ENCODE data around the gene PCDHA1.
"Not testable (repeated sequence)": the region's sequence is repeated elsewhere in the genome, so short reads cannot be mapped to it uniquely, and the experiment has no call there.

Gene PCDHA1

GRCh38 chr5:140808889-140809291, 22.9 kb downstream of the PCDHA1 start:
- DNase-seq = no peak

GRCh38 chr5:140821375-140822280, 35.7 kb downstream of the PCDHA1 start, which contains the start of gene PCDHA5:
PCDHA5 (plus strand) TSS chr5:140821613.
- peak; percentile 27 for DNase-seq

GRCh38 chr5:140822281-140822629, 36.3 kb downstream of the PCDHA1 start:
- no peak for DNase-seq

GRCh38 chr5:140822969-140823368, 37.0 kb downstream of the PCDHA1 start:
- not testable (repeated sequence) for DNase-seq

GRCh38 chr5:140823475-140823874, 37.5 kb downstream of the PCDHA1 start:
- DNase-seq = no peak

DNA sequence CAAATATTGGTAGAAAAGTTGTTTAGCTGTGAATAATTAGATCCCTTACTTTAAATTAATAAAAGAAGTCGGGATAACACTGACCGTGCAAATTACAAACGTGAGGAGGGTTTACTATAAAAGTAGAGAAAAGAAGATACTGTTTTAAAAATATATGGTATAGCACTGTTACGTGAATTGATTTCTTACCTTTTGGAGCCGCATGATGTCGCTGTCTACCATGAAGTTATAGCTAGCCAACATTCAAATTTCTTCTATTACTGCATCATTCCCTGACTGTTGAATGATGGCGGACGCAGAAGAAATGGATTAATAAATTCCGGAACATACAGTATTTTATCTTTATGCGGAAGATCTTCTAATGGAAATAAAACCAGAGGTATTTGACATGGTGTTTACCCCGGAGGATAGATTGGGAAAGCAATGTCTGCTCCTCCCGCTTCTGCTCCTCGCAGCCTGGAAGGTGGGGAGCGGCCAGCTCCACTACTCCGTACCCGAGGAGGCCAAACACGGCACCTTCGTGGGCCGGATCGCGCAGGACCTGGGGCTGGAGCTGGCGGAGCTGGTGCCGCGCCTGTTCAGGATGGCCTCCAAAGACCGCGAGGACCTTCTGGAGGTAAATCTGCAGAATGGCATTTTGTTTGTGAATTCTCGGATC, 41.9 kb downstream of the PCDHA1 start, which contains the start of gene PCDHA6:
Gene PCDHA6, plus strand, starts transcription at position 257 of the 658 bp plus-strand sequence. Its CDS starts 132 bp downstream, at position 389.
- DNase-seq = no peak

GRCh38 chr5:140828362-140828737, 42.4 kb downstream of the PCDHA1 start:
- DNase-seq = no peak

DNA sequence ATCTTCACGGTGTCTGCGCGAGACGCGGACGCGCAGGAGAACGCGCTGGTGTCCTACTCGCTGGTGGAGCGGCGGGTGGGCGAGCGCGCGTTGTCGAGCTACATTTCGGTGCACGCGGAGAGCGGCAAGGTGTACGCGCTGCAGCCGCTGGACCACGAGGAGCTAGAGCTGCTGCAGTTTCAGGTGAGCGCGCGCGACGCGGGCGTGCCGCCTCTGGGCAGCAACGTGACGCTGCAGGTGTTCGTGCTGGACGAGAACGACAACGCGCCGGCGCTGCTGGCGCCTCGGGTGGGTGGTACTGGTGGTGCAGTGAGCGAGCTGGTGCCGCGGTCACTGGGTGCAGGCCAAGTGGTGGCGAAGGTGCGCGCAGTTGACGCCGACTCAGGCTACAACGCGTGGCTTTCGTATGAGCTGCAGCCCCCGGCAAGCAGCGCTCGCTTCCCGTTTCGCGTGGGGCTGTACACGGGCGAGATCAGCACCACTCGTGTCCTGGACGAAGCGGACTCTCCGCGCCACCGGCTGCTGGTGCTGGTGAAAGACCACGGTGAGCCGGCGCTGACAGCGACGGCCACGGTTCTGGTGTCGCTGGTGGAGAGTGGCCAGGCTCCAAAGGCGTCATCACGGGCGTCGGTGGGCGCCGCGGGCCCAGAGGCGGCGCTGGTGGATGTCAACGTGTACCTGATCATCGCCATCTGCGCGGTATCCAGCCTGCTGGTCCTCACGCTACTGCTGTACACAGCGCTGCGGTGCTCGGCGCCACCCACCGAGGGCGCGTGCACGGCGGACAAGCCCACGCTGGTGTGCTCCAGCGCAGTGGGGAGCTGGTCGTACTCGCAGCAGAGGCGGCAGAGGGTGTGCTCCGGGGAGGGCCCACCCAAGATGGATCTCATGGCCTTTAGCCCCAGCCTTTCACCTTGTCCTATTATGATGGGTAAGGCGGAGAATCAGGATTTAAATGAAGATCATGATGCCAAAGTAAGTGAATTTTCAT, 43.9 kb downstream of the PCDHA1 start:
- DNase-seq = not testable (repeated sequence)

GRCh38 chr5:140833993-140834392, 48.1 kb downstream of the PCDHA1 start, which contains the start of gene PCDHA7:
PCDHA7 (plus strand) TSS chr5:140834269; CDS start chr5:140834384, 115 bp downstream.
- peak; percentile 20 for DNase-seq

- not testable (repeated sequence) for DNase-seq
These were observed 48.6 kb downstream of the PCDHA1 start for GRCh38 chr5:140834439-140835008.

- no peak for DNase-seq
These were observed 49.9 kb downstream of the PCDHA1 start for GRCh38 chr5:140835622-140836510.

GRCh38 chr5:140840978-140841962, 55.3 kb downstream of the PCDHA1 start, which contains the start of gene PCDHA8:
PCDHA8 (plus strand) TSS chr5:140841187; CDS start chr5:140841322, 135 bp downstream.
- DNase-seq = peak; percentile 13

DNA sequence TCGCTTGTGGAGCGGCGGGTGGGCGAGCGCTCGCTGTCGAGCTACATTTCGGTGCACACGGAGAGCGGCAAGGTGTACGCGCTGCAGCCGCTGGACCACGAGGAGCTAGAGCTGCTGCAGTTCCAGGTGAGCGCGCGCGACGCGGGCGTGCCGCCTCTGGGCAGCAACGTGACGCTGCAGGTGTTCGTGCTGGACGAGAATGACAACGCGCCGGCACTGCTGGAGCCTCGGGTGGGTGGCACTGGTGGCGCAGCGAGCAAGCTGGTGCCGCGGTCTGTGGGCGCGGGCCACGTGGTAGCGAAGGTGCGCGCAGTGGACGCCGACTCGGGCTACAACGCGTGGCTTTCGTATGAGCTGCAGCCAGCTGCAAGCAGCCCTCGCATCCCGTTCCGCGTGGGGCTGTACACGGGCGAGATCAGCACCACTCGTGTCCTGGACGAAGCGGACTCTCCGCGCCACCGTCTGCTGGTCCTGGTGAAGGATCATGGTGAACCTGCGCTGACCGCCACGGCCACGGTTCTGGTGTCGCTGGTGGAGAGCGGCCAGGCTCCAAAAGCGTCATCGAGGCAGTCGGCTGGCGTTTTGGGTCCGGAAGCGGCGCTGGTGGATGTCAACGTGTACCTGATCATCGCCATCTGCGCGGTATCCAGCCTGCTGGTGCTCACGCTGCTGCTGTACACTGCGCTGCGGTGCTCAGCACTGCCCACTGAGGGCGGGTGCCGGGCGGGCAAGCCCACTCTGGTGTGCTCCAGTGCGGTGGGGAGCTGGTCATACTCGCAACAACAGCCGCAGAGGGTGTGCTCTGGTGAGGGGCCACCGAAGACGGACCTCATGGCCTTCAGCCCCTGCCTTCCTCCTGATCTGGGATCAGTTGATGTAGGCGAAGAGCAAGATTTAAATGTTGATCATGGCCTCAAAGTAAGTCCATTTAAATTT, 57.1 kb downstream of the PCDHA1 start:
- no peak for DNase-seq

GRCh38 chr5:140848139-140849102, 62.5 kb downstream of the PCDHA1 start, which contains the start of gene PCDHA9:
PCDHA9 (plus strand) TSS chr5:140848382; CDS start chr5:140848496, 114 bp downstream.
- DNase-seq = peak; percentile 5

GRCh38 chr5:140849831-140850634, 64.1 kb downstream of the PCDHA1 start:
- DNase-seq = not testable (repeated sequence)
